HL-60 (cell line): Measurements from ENCODE around the gene MAN1A2.

Experiments used
- CTCF ChIP-seq: IDR thresholded peaks from one replicate; pipeline ENCODE4 v1.5.1; 2011; ENCODE audit warnings: low read length, control low read depth, inconsistent platforms; ENCODE audit not compliant: insufficient read depth
- POLR2AphosphoS5 ChIP-seq: IDR thresholded peaks from 2 replicates; pipeline ENCODE4 v1.6.1; 2012; ENCODE audit warnings: low read depth

- TF ChIP-seq CTCF, result no peak
- no peak for TF ChIP-seq POLR2AphosphoS5
Observed at GRCh38 chr1:117481410-117481809, 114.2 kb downstream of the MAN1A2 start.
